Mesodermal cell (in vitro differentiated cells): ENCODE results near the gene C2CD3.
"Not testable (repeated sequence)": the region's sequence is repeated elsewhere in the genome, so short reads cannot be mapped to it uniquely, and the experiment has no call there.

Experiments used
- H3K27ac ChIP-seq: 2 replicates; pipeline ENCODE4 v1.7.0; 2013; ENCODE audit warnings: mild to moderate bottlenecking, low read depth, low read length, moderate library complexity; ENCODE audit not compliant: severe bottlenecking
- H3K36me3 ChIP-seq: 2 replicates; pipeline ENCODE4 v1.7.1; 2013; ENCODE audit warnings: mild to moderate bottlenecking, low read length, moderate library complexity; ENCODE audit not compliant: control insufficient read depth, insufficient read depth
- H3K4me1 ChIP-seq: one replicate; pipeline ENCODE4 v1.7.1; 2013; ENCODE audit warnings: mild to moderate bottlenecking, low read length; ENCODE audit not compliant: insufficient read depth, control insufficient read depth, poor library complexity, severe bottlenecking
- H3K4me3 ChIP-seq: 2 replicates; pipeline ENCODE4 v1.7.0; 2013; ENCODE audit warnings: low read length, control low read depth, mild to moderate bottlenecking; ENCODE audit not compliant: insufficient read depth, poor library complexity, severe bottlenecking; ENCODE audit errors: extremely low read depth
- H3K9me3 ChIP-seq: 2 replicates; pipeline ENCODE4 v1.7.1; 2013; ENCODE audit warnings: mild to moderate bottlenecking, low read length, moderate library complexity; ENCODE audit not compliant: control insufficient read depth
- WGBS, 2 experiments: methylation state at CpG; one replicate each; pipeline ENCODE4 v1.1.5; 2013; ENCODE audit warnings: missing lambda C conversion rate in 2 of 2; ENCODE audit not compliant: insufficient coverage in 2 of 2; 5-methylcytosine and 5-hydroxymethylcytosine counted together

C2CD3 gene

GRCh38 chr11:74159642-74160041 is 11.2 kb downstream of the C2CD3 start:
- Histone ChIP-seq H3K4me3 (no peak overlapping the region), H3K4me1 (no peaks in the 10 kb centered on the region), H3K27ac (no peak overlapping the region), H3K9me3 (no peaks in the 10 kb centered on the region), H3K36me3 (peaks cover 27% of the 10 kb centered on the region)

DNA sequence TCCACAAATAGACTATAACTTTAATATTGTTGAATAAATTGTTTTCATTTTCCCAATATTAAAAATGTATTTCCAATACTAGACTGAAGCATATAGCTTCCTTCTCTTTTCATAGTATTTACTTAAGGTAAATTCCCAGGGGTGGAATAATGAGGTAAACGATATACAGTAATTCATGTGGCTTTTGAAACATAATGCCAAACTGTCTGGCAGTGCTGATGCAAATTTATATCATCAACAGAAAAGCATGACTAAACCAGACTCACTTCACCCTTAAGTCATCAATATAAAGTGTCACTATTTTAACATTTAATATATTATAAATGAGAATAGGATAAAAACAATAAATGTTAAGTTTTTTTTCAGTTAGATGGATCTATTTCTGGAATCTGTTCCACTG is 13.6 kb downstream of the C2CD3 start:
- H3K27ac ChIP-seq, result no peak overlapping the region
- WGBS, 2 experiments, result no CpG with 5 or more reads among the region's 1 CpG
- no peaks in the 10 kb centered on the region for H3K9me3 ChIP-seq
- no peaks in the 10 kb centered on the region for H3K4me1 ChIP-seq
- peaks cover 16% of the 10 kb centered on the region for H3K36me3 ChIP-seq
- H3K4me3 ChIP-seq, result no peak overlapping the region

DNA sequence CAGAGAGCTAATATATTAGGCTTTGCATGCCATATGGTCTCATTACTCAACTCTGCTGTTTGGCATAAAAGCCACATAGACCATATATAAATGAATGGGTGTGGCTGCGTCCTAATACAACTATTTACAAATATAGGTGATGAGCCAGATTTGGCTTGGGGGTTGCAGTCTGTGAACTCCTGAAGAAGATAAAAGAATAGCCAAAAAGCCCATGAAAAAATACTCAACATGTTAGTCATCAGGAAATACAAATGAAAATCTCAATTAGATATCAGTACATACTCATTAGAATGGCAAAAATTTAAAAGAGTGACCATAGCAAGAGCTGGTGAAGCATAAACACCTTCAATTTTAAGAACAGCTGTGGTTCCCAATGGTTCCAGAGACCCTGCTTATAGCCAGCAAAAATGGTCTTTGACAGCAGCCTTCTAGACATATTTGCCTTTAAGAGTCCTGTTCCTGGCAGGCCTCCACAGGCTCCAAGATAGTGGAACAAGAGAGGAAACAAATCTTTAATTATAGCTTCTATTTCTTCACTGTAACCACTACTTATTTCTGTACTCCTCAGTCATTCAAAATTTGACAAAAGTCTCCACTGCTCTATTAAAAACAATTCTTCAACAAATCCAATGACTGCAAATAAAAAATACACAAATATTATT is 16.1 kb downstream of the C2CD3 start:
- no CpG with 5 or more reads among the region's 1 CpG for WGBS, 2 experiments
- H3K27ac ChIP-seq, result no peak overlapping the region

GRCh38 chr11:74153224-74153623 is 17.6 kb downstream of the C2CD3 start:
- Histone ChIP-seq H3K4me1 (no peaks in the 10 kb centered on the region), H3K4me3 (no peak overlapping the region), H3K9me3 (no peaks in the 10 kb centered on the region), H3K27ac (no peak overlapping the region), H3K36me3 (peaks cover 10% of the 10 kb centered on the region)

More for the DNA sequence above, 16.1 kb downstream of the C2CD3 start:
- H3K4me1 ChIP-seq, result no peaks in the 10 kb centered on the region
- no peak overlapping the region for H3K4me3 ChIP-seq
- H3K9me3 ChIP-seq, result no peaks in the 10 kb centered on the region
- H3K36me3 ChIP-seq, result peaks cover 20% of the 10 kb centered on the region

- Histone ChIP-seq H3K36me3 (peaks cover 12% of the 10 kb centered on the region), H3K27ac (no peak overlapping the region), H3K4me1 (no peaks in the 10 kb centered on the region), H3K9me3 (no peaks in the 10 kb centered on the region), H3K4me3 (no peak overlapping the region)
- WGBS, 2 experiments, result 96 to 100% methylated on average over 2 of the region's 5 CpGs
These were observed 23.4 kb downstream of the C2CD3 start for GRCh38 chr11:74147199-74147929.

DNA sequence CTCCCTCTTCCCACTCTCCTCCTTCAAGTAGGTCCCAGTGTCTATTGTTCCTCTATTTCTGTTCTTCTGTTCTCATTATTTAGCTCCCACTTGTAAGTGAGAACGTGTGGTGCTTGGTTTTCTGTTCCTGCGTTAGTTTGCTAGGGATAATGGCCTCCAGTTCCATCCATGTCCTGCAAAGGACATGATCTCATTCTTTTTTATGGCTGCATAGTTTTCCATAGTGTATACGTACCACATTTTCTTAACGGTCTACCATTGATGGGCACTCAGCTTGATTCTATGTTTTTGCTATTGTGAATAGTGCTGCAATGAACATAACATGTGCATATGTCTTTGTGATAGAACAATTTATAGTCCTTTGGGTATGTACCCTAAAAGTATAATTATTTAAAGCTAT is 26.2 kb downstream of the C2CD3 start:
- Histone ChIP-seq H3K27ac (no peak overlapping the region), H3K4me1 (peaks cover 25% of the 10 kb centered on the region), H3K9me3 (no peaks in the 10 kb centered on the region), H3K36me3 (peaks cover 8% of the 10 kb centered on the region), H3K4me3 (no peak overlapping the region)
- 93% methylated on average over 3 of the region's 4 CpGs; no CpG with 5 or more reads in 1 of the 2 experiments for WGBS, 2 experiments

- Histone ChIP-seq H3K4me3 (no peak overlapping the region), H3K27ac (no peak overlapping the region), H3K9me3 (no peaks in the 10 kb centered on the region), H3K36me3 (peaks cover 8% of the 10 kb centered on the region), H3K4me1 (peaks cover 42% of the 10 kb centered on the region)
- 93 to 100% methylated on average over 3 of the region's 3 CpGs for WGBS, 2 experiments
These were observed 28.2 kb downstream of the C2CD3 start for GRCh38 chr11:74142624-74143023.

DNA sequence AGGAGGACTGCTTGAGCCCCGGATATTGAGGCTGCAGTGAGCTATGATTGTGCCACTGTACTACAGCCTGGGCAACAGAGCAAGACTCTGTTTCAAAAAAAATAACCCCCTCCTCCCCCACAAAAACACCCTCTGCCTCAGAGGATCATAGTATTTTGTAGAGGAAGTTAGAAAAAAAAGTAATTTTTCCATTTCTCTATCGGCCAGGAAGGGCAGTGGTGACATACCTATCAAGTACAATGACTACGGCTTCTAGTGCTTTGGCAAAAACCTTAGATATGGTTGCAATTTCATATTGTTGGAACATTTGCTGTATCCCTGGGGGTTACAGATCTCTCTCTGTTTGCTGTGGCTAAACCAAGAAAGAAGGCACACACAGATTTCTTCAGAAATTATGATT is 28.9 kb downstream of the C2CD3 start:
- whole genome bisulfite sequencing, 2 experiments, result 86 to 95% methylated on average over 2 to 3 of the region's 3 CpGs
- peak overlapping the region; percentile 97 for H3K27ac ChIP-seq
- H3K4me1 ChIP-seq, result peaks cover 42% of the 10 kb centered on the region
- no peak overlapping the region for H3K4me3 ChIP-seq
- H3K36me3 ChIP-seq, result peaks cover 11% of the 10 kb centered on the region
- no peaks in the 10 kb centered on the region for H3K9me3 ChIP-seq

GRCh38 chr11:74141241-74141695 is 29.5 kb downstream of the C2CD3 start:
- Histone ChIP-seq H3K36me3 (peaks cover 16% of the 10 kb centered on the region), H3K27ac (peak overlapping the region; percentile 97), H3K4me1 (peaks cover 42% of the 10 kb centered on the region), H3K4me3 (no peak overlapping the region), H3K9me3 (no peaks in the 10 kb centered on the region)
- WGBS, 2 experiments, result 71% methylated on average over 1 of the region's 2 CpGs; no CpG with 5 or more reads in 1 of the 2 experiments

DNA sequence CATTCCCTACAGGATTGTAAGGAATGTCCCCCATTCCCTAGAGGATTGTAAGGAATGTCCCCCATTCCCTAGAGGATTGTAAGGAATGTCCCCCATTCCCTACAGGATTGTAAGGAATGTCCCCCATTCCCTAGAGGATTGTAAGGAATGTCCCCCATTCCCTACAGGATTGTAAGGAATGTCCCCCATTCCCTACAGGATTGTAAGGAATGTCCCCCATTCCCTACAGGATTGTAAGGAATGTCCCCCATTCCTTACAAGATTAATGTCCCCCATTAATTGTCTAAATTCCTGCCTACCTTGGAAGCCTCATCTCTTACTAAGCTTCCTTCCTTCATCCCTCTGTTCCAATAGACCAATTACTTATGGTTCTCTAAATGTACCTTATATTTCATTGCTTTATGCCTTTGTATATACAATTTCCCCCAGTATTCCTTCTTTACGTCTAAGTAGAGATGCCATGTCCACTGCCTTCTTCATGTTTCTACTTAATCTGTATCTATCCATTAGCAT is 30.8 kb downstream of the C2CD3 start:
- not testable (repeated sequence) for H3K4me3 ChIP-seq, H3K9me3 ChIP-seq
- WGBS, 2 experiments, result 100% methylated on average over 1 of the region's 1 CpG; no CpG with 5 or more reads in 1 of the 2 experiments
- peaks cover 47% of the 10 kb centered on the region for H3K4me1 ChIP-seq
- peaks cover 23% of the 10 kb centered on the region for H3K36me3 ChIP-seq
- peak overlapping the region; percentile 97 for H3K27ac ChIP-seq
